Caco-2 (cell line): ENCODE results near the gene ACER1. TPM values are rescaled to one million over a fixed set of nuclear protein-coding genes. Genes with fewer than 3 reads are reported as not detected.

Experiments used
- BruUV-seq: library from RNA; stranded (reverse); fragments of 400-500 nt; replicated peaks from 2 replicates; lab custom pipeline; 2021; lab: Mats Ljungman, UMichigan
- CTCF ChIA-PET: fragments of 300-600 bp; sonication (Branson Sonifier 250); formaldehyde crosslinking; loops from one replicate; lab custom pipeline; 2022; ENCODE audit warnings: antibody characterized with exemption; lab: Charles Lee
- POLR2A ChIA-PET: fragments of 300-600 bp; sonication (Branson Sonifier 250); formaldehyde crosslinking; loops from one replicate; lab custom pipeline; 2022; ENCODE audit warnings: antibody characterized with exemption; lab: Charles Lee
- DNase-seq, 2 experiments: peaks; one replicate each; pipeline versions ENCODE4 v3.0.0 to v3.0.0-alpha.2; 2020 to 2022
- H3K27me3 ChIP-seq: replicated peaks from 2 replicates; pipeline ENCODE4 v1.6.0; 2011; ENCODE audit warnings: low read length; ENCODE audit not compliant: control insufficient read depth, insufficient read depth
- H3K36me3 ChIP-seq: 2 replicates; pipeline ENCODE4 v1.5.1; 2011; ENCODE audit warnings: low read length; ENCODE audit not compliant: control insufficient read depth, insufficient read depth
- H3K4me1 ChIP-seq: fragments of 250-450 bp; sonication (Bioruptor Pico); 2 replicates; pipeline ENCODE4 v1.5.1; 2020; ENCODE audit warnings: mild to moderate bottlenecking
- H3K4me3 ChIP-seq: 2 replicates; pipeline ENCODE4 v1.5.1; 2011; ENCODE audit warnings: low read depth, mild to moderate bottlenecking, control low read depth, low read length
- H3K9me3 ChIP-seq: fragments of 250-450 bp; sonication (Bioruptor Pico); 2 replicates; pipeline ENCODE4 v1.5.1; 2020; ENCODE audit warnings: mild to moderate bottlenecking, moderate library complexity
- H3K27ac Mint-ChIP-seq: one replicate; pipeline ENCODE4 v1.8.0; 2022; ENCODE audit warnings: mixed read lengths; ENCODE audit not compliant: unreplicated experiment
- H3K27me3 Mint-ChIP-seq: one replicate; pipeline ENCODE4 v1.8.0; 2022; ENCODE audit warnings: mixed read lengths; ENCODE audit not compliant: insufficient read depth, unreplicated experiment
- H3K36me3 Mint-ChIP-seq: one replicate; pipeline ENCODE4 v1.8.0; 2022; ENCODE audit warnings: mild to moderate bottlenecking, mixed read lengths; ENCODE audit not compliant: insufficient read depth, unreplicated experiment
- H3K4me1 Mint-ChIP-seq: one replicate; pipeline ENCODE4 v1.8.0; 2022; ENCODE audit warnings: low read depth, mixed read lengths; ENCODE audit not compliant: unreplicated experiment
- H3K4me3 Mint-ChIP-seq: one replicate; pipeline ENCODE4 v1.8.0; 2022; ENCODE audit warnings: mild to moderate bottlenecking, moderate library complexity, mixed read lengths; ENCODE audit not compliant: unreplicated experiment
- H3K9me3 Mint-ChIP-seq: one replicate; pipeline ENCODE4 v1.8.0; 2022; ENCODE audit warnings: mixed read lengths; ENCODE audit not compliant: unreplicated experiment
- intact Hi-C: fragments of 100-400 bp; cut with micrococcal nuclease; formaldehyde crosslinking; loops from one replicate; pipeline ENCODE4 v1.10.0; 2022; ENCODE audit not compliant: unreplicated experiment
- total RNA-seq: library from RNA; stranded (reverse); gene quantifications from 2 replicates; pipeline ENCODE4 v1.2.3, GENCODE V29; 2022
- TF ChIP-seq, protein P1 (sequence below), 2 experiments: fragments of 200-600 bp in 1 of 2; IDR thresholded peaks; 1 replicate in 1 of 2; 2 replicates in 1 of 2; pipeline versions ENCODE4 v1.5.1 to v1.8.0; 2011 to 2022; ENCODE audit warnings: antibody characterized with exemption in 1 of 2, control low read depth in 1 of 2, inconsistent platforms in 1 of 2, low read depth in 1 of 2, low read length in 1 of 2, mild to moderate bottlenecking in 1 of 2, moderate library complexity in 1 of 2; ENCODE audit not compliant: insufficient read depth in 1 of 2, severe bottlenecking in 1 of 2, unreplicated experiment in 1 of 2

ACER1 gene
- total RNA-seq, 1 experiment from 2014 or later, result not detected

GRCh38 chr19:6312018-6312417 lies 21.4 kb downstream of the ACER1 start:
- Mint-ChIP-seq H3K9me3 (no peaks in the 10 kb centered on the region), H3K4me1 (no peaks in the 10 kb centered on the region), H3K36me3 (no peaks in the 10 kb centered on the region), H3K27ac (no peak overlapping the region), H3K27me3 (peaks cover 7% of the 10 kb centered on the region), H3K4me3 (no peak overlapping the region)
- H3K4me3 ChIP-seq, result no peak overlapping the region
- ChIA-PET CTCF (no interaction called here), POLR2A (no interaction called here)
- 0 out of 2 replicates have a peak, but pooled peaks cover 4% of the 10 kb centered on the region for H3K9me3 ChIP-seq
- peak in 1 of 2 experiments; percentile 12 for DNase-seq
- BruUV-seq, result no TSS peak
- intact Hi-C loops, result no loop called here
- TF ChIP-seq, protein P1, sequence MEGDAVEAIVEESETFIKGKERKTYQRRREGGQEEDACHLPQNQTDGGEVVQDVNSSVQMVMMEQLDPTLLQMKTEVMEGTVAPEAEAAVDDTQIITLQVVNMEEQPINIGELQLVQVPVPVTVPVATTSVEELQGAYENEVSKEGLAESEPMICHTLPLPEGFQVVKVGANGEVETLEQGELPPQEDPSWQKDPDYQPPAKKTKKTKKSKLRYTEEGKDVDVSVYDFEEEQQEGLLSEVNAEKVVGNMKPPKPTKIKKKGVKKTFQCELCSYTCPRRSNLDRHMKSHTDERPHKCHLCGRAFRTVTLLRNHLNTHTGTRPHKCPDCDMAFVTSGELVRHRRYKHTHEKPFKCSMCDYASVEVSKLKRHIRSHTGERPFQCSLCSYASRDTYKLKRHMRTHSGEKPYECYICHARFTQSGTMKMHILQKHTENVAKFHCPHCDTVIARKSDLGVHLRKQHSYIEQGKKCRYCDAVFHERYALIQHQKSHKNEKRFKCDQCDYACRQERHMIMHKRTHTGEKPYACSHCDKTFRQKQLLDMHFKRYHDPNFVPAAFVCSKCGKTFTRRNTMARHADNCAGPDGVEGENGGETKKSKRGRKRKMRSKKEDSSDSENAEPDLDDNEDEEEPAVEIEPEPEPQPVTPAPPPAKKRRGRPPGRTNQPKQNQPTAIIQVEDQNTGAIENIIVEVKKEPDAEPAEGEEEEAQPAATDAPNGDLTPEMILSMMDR (IDR thresholded peaks at IDR 0.05; ENCODE audit: insufficient read depth in 1 of 2, low read depth in 1 of 2, low read length in 1 of 2, severe bottlenecking in 1 of 2, unreplicated experiment in 1 of 2), result no peak
- H3K4me1 ChIP-seq, result no peaks in the 10 kb centered on the region
- H3K36me3 ChIP-seq, result no peaks in the 10 kb centered on the region
- no peaks in the 10 kb centered on the region for H3K27me3 ChIP-seq

GRCh38 chr19:6298413-6298812 lies 35.0 kb downstream of the ACER1 start:
- intact Hi-C loops, result no loop called here
- Histone ChIP-seq H3K4me1 (no peaks in the 10 kb centered on the region), H3K36me3 (no peaks in the 10 kb centered on the region), H3K9me3 (peaks cover 19% of the 10 kb centered on the region; the same call in 1 of the 2 replicates), H3K27me3 (no peaks in the 10 kb centered on the region), H3K4me3 (no peak overlapping the region)
- Mint-ChIP-seq H3K36me3 (no peaks in the 10 kb centered on the region), H3K4me1 (no peaks in the 10 kb centered on the region), H3K9me3 (peaks cover 10% of the 10 kb centered on the region), H3K4me3 (no peak overlapping the region), H3K27me3 (no peaks in the 10 kb centered on the region), H3K27ac (no peak overlapping the region)
- ChIA-PET CTCF (no interaction called here), POLR2A (no interaction called here)
- no peak for DNase-seq
- no TSS peak for BruUV-seq
- TF ChIP-seq, protein P1 (IDR thresholded peaks at IDR 0.05; ENCODE audit: insufficient read depth in 1 of 2, low read depth in 1 of 2, low read length in 1 of 2, severe bottlenecking in 1 of 2, unreplicated experiment in 1 of 2), result no peak

- Mint-ChIP-seq H3K9me3 (peaks cover 10% of the 10 kb centered on the region), H3K27me3 (no peaks in the 10 kb centered on the region)
Measured at GRCh38 chr19:6297202-6297601, 36.2 kb downstream of the ACER1 start.

More at GRCh38 chr19:6297202-6297601, 36.2 kb downstream of the ACER1 start:
- Histone ChIP-seq H3K4me1 (no peaks in the 10 kb centered on the region), H3K9me3 (peaks cover 27% of the 10 kb centered on the region; the same call in 1 of the 2 replicates), H3K4me3 (no peak overlapping the region), H3K27me3 (no peaks in the 10 kb centered on the region), H3K36me3 (no peaks in the 10 kb centered on the region)
- H3K36me3 Mint-ChIP-seq, result no peaks in the 10 kb centered on the region
- H3K4me1 Mint-ChIP-seq, result no peaks in the 10 kb centered on the region
- H3K27ac Mint-ChIP-seq, result no peak overlapping the region
- ChIA-PET CTCF (no interaction called here), POLR2A (no interaction called here)
- H3K4me3 Mint-ChIP-seq, result no peak overlapping the region
- no TSS peak for BruUV-seq
- TF ChIP-seq, protein P1 (IDR thresholded peaks at IDR 0.05; ENCODE audit: insufficient read depth in 1 of 2, low read depth in 1 of 2, low read length in 1 of 2, severe bottlenecking in 1 of 2, unreplicated experiment in 1 of 2), result no peak
- no peak for DNase-seq
- intact Hi-C loops, result no loop called here
